Neural cell (in vitro differentiated cells): Measurements from ENCODE around the gene TYRO3. TPM values are rescaled to one million over a fixed set of nuclear protein-coding genes. Genes with fewer than 3 reads are reported as not detected.

ENCODE experiments used
- H2AFZ ChIP-seq: fragments of 200-600, 300-800 bp; sonication (generic), shearing (Covaris generic); 2 replicates; pipeline ENCODE4 v1.6.0; 2014; ENCODE audit warnings: low read depth, mild to moderate bottlenecking, antibody characterized with exemption, low read length, moderate library complexity
- H3F3A ChIP-seq: fragments of 200-600 bp; shearing (Covaris generic); 2 replicates; pipeline ENCODE4 v1.6.1; 2016; ENCODE audit warnings: mild to moderate bottlenecking, moderate library complexity, mixed read lengths, antibody characterized with exemption, low read length; ENCODE audit not compliant: insufficient read depth, poor library complexity, severe bottlenecking
- H3K27ac ChIP-seq: fragments of 200-600, 300-800 bp; sonication (generic), shearing (Covaris generic); 2 replicates; pipeline ENCODE4 v1.5.1; 2014; ENCODE audit warnings: mild to moderate bottlenecking, low read length, moderate library complexity
- H3K27me3 ChIP-seq: fragments of 300-800, 200-600 bp; sonication (generic), shearing (Covaris generic); 2 replicates; pipeline ENCODE4 v1.6.0; 2014; ENCODE audit warnings: mild to moderate bottlenecking, low read depth, low read length, moderate library complexity; ENCODE audit not compliant: insufficient read depth
- H3K36me3 ChIP-seq: fragments of 300-800, 200-600 bp; sonication (generic), shearing (Covaris generic); 2 replicates; pipeline ENCODE4 v1.5.1; 2014; ENCODE audit warnings: mild to moderate bottlenecking, antibody characterized with exemption, low read length, moderate library complexity; ENCODE audit not compliant: insufficient read depth
- H3K4me2 ChIP-seq: fragments of 300-800, 200-600 bp; sonication (generic), shearing (Covaris generic); 2 replicates; pipeline ENCODE4 v1.6.0; 2014; ENCODE audit warnings: mild to moderate bottlenecking, low read length
- H3K4me3 ChIP-seq: fragments of 300-800, 200-600 bp; sonication (generic), shearing (Covaris generic); 2 replicates; pipeline ENCODE4 v1.5.1; 2014; ENCODE audit warnings: mild to moderate bottlenecking, low read length, moderate library complexity
- H3K79me2 ChIP-seq: fragments of 200-600 bp; shearing (Covaris generic); replicated peaks from 2 replicates; pipeline ENCODE4 v1.6.0; 2014; ENCODE audit warnings: mild to moderate bottlenecking, low read length, moderate library complexity; ENCODE audit not compliant: insufficient read depth
- H3K9ac ChIP-seq: fragments of 300-800, 200-600 bp; sonication (generic), shearing (Covaris generic); 2 replicates; pipeline ENCODE4 v1.6.1; 2016; ENCODE audit warnings: mild to moderate bottlenecking, low read length, mixed read lengths
- H3K9me2 ChIP-seq: fragments of 200-600 bp; shearing (Covaris generic); 2 replicates; pipeline ENCODE4 v1.6.1; 2016; ENCODE audit warnings: mild to moderate bottlenecking, low read length, mixed read lengths; ENCODE audit not compliant: insufficient read depth
- H3K9me3 ChIP-seq: fragments of 200-600, 300-800 bp; sonication (generic), shearing (Covaris generic); 2 replicates; pipeline ENCODE4 v1.6.1; 2016; ENCODE audit warnings: mild to moderate bottlenecking, mixed run types, low read length, moderate library complexity, mixed read lengths
- H4K20me1 ChIP-seq: fragments of 200-600 bp; shearing (Covaris generic); 2 replicates; pipeline ENCODE4 v1.6.1; 2016; ENCODE audit warnings: mild to moderate bottlenecking, mixed run types; ENCODE audit not compliant: insufficient read depth
- EP300 ChIP-seq: fragments of 450-650 bp; conservative IDR thresholded peaks from 2 replicates; pipeline ENCODE4 v1.6.1; 2014; ENCODE audit warnings: antibody characterized with exemption, mild to moderate bottlenecking, moderate library complexity; ENCODE audit not compliant: poor library complexity, severe bottlenecking
- EZH2 ChIP-seq: fragments of 200-600, 300-800 bp; shearing (Covaris generic), sonication (generic); IDR thresholded peaks from 2 replicates; pipeline ENCODE4 v1.6.1; 2014; ENCODE audit warnings: antibody characterized with exemption, low read length, borderline replicate concordance, mild to moderate bottlenecking; ENCODE audit not compliant: insufficient read depth, poor library complexity, severe bottlenecking
- MXI1 ChIP-seq: fragments of 450-650 bp; conservative IDR thresholded peaks from 2 replicates; pipeline ENCODE4 v1.6.1; 2014; ENCODE audit warnings: antibody characterized with exemption, mild to moderate bottlenecking; ENCODE audit not compliant: poor library complexity, severe bottlenecking
- POLR2AphosphoS5 ChIP-seq: IDR thresholded peaks from 2 replicates; pipeline ENCODE4 v1.6.1; 2012
- RAD21 ChIP-seq: fragments of 450-650 bp; conservative IDR thresholded peaks from 2 replicates; pipeline ENCODE4 v1.6.1; 2014; ENCODE audit warnings: antibody characterized with exemption, mild to moderate bottlenecking, moderate library complexity
- REST ChIP-seq: IDR thresholded peaks from 2 replicates; pipeline ENCODE4 v1.6.1; 2012; ENCODE audit warnings: borderline replicate concordance
- SMC3 ChIP-seq: fragments of 450-650 bp; conservative IDR thresholded peaks from 2 replicates; pipeline ENCODE4 v1.6.1; 2014; ENCODE audit warnings: antibody characterized with exemption, mild to moderate bottlenecking, moderate library complexity; ENCODE audit not compliant: poor library complexity
- TAF1 ChIP-seq: IDR thresholded peaks from 2 replicates; pipeline ENCODE4 v1.6.1; 2012; ENCODE audit warnings: low read depth
- polyA plus RNA-seq: library from polyadenylated mRNA; depleted of rRNA; stranded (reverse); fragments of >200 nt; gene quantifications from 2 replicates; pipeline ENCODE4 v1.2.3, GENCODE V29; 2014
- TF ChIP-seq, protein P1 (sequence below): fragments of 450-650 bp; IDR thresholded peaks from 2 replicates; pipeline ENCODE4 v1.5.1; 2014; ENCODE audit warnings: antibody characterized with exemption, mild to moderate bottlenecking, moderate library complexity; ENCODE audit not compliant: poor library complexity, severe bottlenecking

Gene TYRO3
- polyA plus RNA-seq, 1 donor from 2014 or later, result 12.1 TPM

GRCh38 chr15:41570764-41571163 is 11.8 kb downstream of the TYRO3 start:
- H3K36me3 ChIP-seq, result no peaks in the 10 kb centered on the region

DNA sequence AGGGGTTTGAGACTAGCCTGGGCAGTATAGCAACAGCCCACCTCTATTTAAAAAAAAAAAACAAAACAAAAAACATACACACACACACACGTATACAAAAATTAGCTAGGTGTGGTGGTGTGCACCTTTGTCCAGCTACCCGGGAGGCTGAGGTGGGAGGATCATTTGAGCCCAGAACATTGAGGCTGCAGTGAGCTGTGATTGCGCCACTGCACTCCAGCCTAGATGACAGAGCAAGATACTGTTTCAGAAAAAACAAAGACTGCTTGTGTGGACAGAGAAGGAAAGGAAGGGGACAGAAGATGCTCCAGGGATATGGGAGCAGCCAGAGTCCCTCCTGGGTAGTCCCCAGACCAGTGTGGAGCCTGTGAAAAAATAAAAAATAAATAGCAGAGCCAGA is 12.9 kb downstream of the TYRO3 start:
- H3K4me3 ChIP-seq, result no peak overlapping the region
- H3K27me3 ChIP-seq, result no peaks in the 10 kb centered on the region
- no peaks in the 10 kb centered on the region for H4K20me1 ChIP-seq
- no peaks in the 10 kb centered on the region for H3K79me2 ChIP-seq
- no peak for TF ChIP-seq POLR2AphosphoS5
- TF ChIP-seq EP300, result no peak
- no peak for TF ChIP-seq RAD21
- TF ChIP-seq TAF1, result no peak
- TF ChIP-seq REST, result no peak
- H3K9me2 ChIP-seq, result no peaks in the 10 kb centered on the region
- H3K27ac ChIP-seq, result no peak overlapping the region
- no peak overlapping the region for H3K9ac ChIP-seq
- no peaks in the 10 kb centered on the region for H3K9me3 ChIP-seq
- H3F3A ChIP-seq, result no peaks in the 10 kb centered on the region
- H2AFZ ChIP-seq, result no peak overlapping the region
- no peak overlapping the region for H3K4me2 ChIP-seq
- H3K36me3 ChIP-seq, result no peaks in the 10 kb centered on the region

More at GRCh38 chr15:41570764-41571163, 11.8 kb downstream of the TYRO3 start:
- no peak overlapping the region for H3K4me3 ChIP-seq
- H3K27me3 ChIP-seq, result no peaks in the 10 kb centered on the region
- no peak overlapping the region for H2AFZ ChIP-seq
- TF ChIP-seq, protein P1, sequence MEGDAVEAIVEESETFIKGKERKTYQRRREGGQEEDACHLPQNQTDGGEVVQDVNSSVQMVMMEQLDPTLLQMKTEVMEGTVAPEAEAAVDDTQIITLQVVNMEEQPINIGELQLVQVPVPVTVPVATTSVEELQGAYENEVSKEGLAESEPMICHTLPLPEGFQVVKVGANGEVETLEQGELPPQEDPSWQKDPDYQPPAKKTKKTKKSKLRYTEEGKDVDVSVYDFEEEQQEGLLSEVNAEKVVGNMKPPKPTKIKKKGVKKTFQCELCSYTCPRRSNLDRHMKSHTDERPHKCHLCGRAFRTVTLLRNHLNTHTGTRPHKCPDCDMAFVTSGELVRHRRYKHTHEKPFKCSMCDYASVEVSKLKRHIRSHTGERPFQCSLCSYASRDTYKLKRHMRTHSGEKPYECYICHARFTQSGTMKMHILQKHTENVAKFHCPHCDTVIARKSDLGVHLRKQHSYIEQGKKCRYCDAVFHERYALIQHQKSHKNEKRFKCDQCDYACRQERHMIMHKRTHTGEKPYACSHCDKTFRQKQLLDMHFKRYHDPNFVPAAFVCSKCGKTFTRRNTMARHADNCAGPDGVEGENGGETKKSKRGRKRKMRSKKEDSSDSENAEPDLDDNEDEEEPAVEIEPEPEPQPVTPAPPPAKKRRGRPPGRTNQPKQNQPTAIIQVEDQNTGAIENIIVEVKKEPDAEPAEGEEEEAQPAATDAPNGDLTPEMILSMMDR, result no peak
- TF ChIP-seq EP300 (no peak), REST (no peak), POLR2AphosphoS5 (no peak), SMC3 (no peak), TAF1 (no peak), EZH2 (no peak), RAD21 (no peak), MXI1 (no peak)
- H3K27ac ChIP-seq, result no peak overlapping the region
- H4K20me1 ChIP-seq, result no peaks in the 10 kb centered on the region
- no peak overlapping the region for H3K9ac ChIP-seq
- H3K9me3 ChIP-seq, result no peaks in the 10 kb centered on the region
- H3K79me2 ChIP-seq, result no peaks in the 10 kb centered on the region
- no peak overlapping the region for H3K4me2 ChIP-seq
- H3F3A ChIP-seq, result no peaks in the 10 kb centered on the region
- no peaks in the 10 kb centered on the region for H3K9me2 ChIP-seq
